Measurements from ENCODE around the gene SEPTIN1. TPM values are rescaled to one million over a fixed set of nuclear protein-coding genes. Genes with fewer than 3 reads are reported as not detected.

The SEPTIN1 gene
- polyA plus RNA-seq, 3 donors: 0.31 to 0.60 (median 0.49) TPM

DNA sequence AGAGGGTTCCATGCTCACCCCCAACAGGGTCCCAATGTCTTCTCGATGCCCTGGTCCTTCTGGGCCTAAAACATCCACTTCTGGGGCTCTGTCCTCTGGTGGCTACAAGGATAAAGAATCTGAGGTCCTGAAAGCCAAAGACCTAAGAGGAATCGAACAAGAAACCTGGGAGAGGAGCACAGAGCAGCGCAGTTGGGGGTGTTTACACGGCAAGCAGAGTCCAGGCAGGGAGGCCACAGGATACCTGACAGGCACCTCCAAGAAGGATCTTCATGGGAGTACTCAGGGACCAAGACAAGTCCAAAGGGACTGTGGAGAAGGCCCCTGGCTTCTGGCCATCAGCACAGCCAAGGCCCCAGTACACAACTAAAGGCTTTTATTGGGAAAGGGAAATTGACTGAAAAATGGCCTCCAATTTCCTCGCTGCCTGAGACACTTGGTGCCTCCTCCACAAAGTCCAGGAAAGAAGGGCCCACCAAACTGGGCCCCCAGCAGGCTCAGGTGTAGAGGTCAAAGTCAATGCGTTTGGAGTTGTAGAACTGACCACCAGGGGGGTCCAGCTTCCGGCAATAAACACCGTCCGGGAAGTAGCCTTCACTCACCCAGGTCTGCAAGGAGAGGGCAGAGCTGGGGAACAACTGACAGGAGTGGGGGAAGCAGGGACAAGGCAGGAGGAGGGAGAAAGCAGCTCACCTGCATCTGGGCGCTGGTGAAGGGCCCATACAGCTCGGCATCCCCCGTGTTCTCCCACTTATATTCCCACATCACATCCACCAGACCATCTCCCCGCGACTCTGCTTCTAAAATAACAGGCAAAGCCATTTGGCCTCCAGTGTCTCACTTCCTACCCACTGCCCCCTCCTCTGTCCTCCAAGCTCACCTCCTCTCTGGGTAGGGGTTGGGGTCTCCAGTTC is 29.6 kb downstream of the SEPTIN1 start:
- Mint-ChIP-seq H3K9me3 (no peaks in the 10 kb centered on the region), H3K27me3 (ENCODE audit: low read depth in 3 of 3) (peaks cover 0 to 1% (median 0%) of the 10 kb centered on the region in 3 donors), H3K36me3 (peaks cover 53 to 58% of the 10 kb centered on the region in 2 donors), H3K4me1 (peaks cover 39% of the 10 kb centered on the region), H3K27ac (peak overlapping the region in 3 of 7 donors; percentile 46 to 63 (median 50)), H3K4me3 (no peak overlapping the region)
- Histone ChIP-seq H3K4me3 (replicated peaks in 1 of 3; ENCODE audit: low read depth in 2 of 3, low read length in 3 of 3) (no peak overlapping the region), H2AFZ (ENCODE audit: insufficient read depth, low read depth, low read length, poor library complexity, severe bottlenecking) (no peak overlapping the region), H3K4me1 (ENCODE audit: control insufficient read depth in 1 of 2, insufficient read depth in 2 of 2, low read length in 2 of 2) (peaks cover 26 to 36% of the 10 kb centered on the region in 2 donors), H3K9ac (ENCODE audit: insufficient read depth, low read length, poor library complexity, severe bottlenecking) (no peak overlapping the region), H3K79me2 (ENCODE audit: insufficient read depth, low read length) (peaks cover 45% of the 10 kb centered on the region), H3K36me3 (replicated peaks in 1 of 2; ENCODE audit: control insufficient read depth in 1 of 2, insufficient read depth in 2 of 2, low read length in 2 of 2) (peaks cover 44 to 54% of the 10 kb centered on the region in 2 donors), H3K9me3 (replicated peaks in 1 of 2; ENCODE audit: control insufficient read depth in 1 of 2, insufficient read depth in 1 of 2, low read length in 2 of 2) (no peaks in the 10 kb centered on the region), H4K20me1 (ENCODE audit: insufficient read depth, low read length) (peaks cover 52% of the 10 kb centered on the region), H3K4me2 (replicated peaks; ENCODE audit: extremely low read depth, low read length, poor library complexity, severe bottlenecking) (no peak overlapping the region), H3K27ac (ENCODE audit: low read depth in 1 of 2, low read length in 2 of 2) (no peak overlapping the region), H3K27me3 (ENCODE audit: control insufficient read depth in 2 of 2, insufficient read depth in 2 of 2, low read length in 2 of 2) (no peaks in the 10 kb centered on the region)
- WGBS (ENCODE audit: insufficient coverage): 98% methylated on average over 11 of the region's 14 CpGs
- intact Hi-C loops (cut with micrococcal nuclease): loop anchor here in 1 of 2 donors (10.0 kb wide), 1 partner anchor 52 kb away; the partner anchor contains the start of gene ZNF771
- DNase-seq: peak in 1 of 3 donors; percentile 4
- TF ChIP-seq, protein P1, sequence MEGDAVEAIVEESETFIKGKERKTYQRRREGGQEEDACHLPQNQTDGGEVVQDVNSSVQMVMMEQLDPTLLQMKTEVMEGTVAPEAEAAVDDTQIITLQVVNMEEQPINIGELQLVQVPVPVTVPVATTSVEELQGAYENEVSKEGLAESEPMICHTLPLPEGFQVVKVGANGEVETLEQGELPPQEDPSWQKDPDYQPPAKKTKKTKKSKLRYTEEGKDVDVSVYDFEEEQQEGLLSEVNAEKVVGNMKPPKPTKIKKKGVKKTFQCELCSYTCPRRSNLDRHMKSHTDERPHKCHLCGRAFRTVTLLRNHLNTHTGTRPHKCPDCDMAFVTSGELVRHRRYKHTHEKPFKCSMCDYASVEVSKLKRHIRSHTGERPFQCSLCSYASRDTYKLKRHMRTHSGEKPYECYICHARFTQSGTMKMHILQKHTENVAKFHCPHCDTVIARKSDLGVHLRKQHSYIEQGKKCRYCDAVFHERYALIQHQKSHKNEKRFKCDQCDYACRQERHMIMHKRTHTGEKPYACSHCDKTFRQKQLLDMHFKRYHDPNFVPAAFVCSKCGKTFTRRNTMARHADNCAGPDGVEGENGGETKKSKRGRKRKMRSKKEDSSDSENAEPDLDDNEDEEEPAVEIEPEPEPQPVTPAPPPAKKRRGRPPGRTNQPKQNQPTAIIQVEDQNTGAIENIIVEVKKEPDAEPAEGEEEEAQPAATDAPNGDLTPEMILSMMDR (IDR thresholded peaks at IDR 0.05): no peak

DNA sequence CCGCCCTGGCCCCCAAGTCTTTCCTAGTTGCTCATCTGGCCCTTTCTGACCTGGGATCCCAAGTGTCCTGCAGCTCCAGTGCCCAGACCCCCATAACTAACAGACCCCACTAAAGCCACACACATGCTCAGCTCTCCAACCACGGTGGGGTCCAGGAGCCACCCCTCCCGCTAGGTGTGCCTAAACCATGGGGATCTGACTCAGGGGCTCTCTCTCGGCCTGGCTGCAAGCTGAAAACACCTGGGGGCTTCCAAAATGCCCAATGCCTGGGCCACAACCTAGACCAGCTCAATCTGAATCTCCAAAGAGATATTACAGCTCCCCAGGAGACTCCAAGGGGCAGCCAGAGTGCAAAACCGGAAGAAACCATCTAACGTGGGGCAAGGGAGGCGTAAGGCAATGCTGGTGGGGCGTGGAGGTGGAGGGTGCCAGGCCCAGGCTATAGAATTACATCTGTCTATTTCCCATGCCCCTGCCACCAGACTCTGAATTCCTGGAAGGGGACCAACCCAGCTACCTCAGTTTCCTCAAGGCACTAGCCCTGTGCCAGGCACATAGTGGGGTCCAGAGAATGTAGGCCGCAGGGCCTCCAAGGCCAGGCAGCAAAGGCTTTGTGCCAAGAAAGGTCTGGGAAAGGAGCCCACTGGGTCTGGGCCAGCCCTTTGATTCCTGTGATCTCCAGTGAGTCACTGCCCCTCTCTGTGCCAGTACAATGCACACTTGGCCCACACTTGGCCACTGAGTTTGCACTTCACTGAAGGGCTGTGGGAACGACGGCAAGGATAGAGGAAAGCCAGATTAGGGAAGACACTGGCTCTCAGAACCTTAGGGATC is 30.6 kb downstream of the SEPTIN1 start:
- no peak overlapping the region for H3K9ac ChIP-seq (ENCODE audit: insufficient read depth, low read length, poor library complexity, severe bottlenecking)
- H3K9me3 ChIP-seq (replicated peaks in 1 of 2; ENCODE audit: control insufficient read depth in 1 of 2, insufficient read depth in 1 of 2, low read length in 2 of 2): no peaks in the 10 kb centered on the region
- H3K27ac Mint-ChIP-seq: peak overlapping the region in 1 of 7 donors; percentile 46
- H3K4me3 ChIP-seq (replicated peaks in 1 of 3; ENCODE audit: low read depth in 2 of 3, low read length in 3 of 3): no peak overlapping the region
- peaks cover 45% of the 10 kb centered on the region for H3K79me2 ChIP-seq (ENCODE audit: insufficient read depth, low read length)
- H3K27ac ChIP-seq (ENCODE audit: low read depth in 1 of 2, low read length in 2 of 2): no peak overlapping the region
- DNase-seq: no peak
- TF ChIP-seq, protein P1 (IDR thresholded peaks at IDR 0.05): no peak
- peaks cover 43 to 49% of the 10 kb centered on the region in 2 donors for H3K36me3 Mint-ChIP-seq
- H3K4me1 ChIP-seq (ENCODE audit: control insufficient read depth in 1 of 2, insufficient read depth in 2 of 2, low read length in 2 of 2): peaks cover 23 to 28% of the 10 kb centered on the region in 2 donors
- H3K27me3 ChIP-seq (ENCODE audit: control insufficient read depth in 2 of 2, insufficient read depth in 2 of 2, low read length in 2 of 2): no peaks in the 10 kb centered on the region
- 100% methylated on average over 9 of the region's 11 CpGs for WGBS (ENCODE audit: insufficient coverage)
- H3K27me3 Mint-ChIP-seq (ENCODE audit: low read depth in 3 of 3): peaks cover 0 to 1% (median 0%) of the 10 kb centered on the region in 3 donors
- H3K9me3 Mint-ChIP-seq: no peaks in the 10 kb centered on the region
- peaks cover 43% of the 10 kb centered on the region for H4K20me1 ChIP-seq (ENCODE audit: insufficient read depth, low read length)
- peaks cover 35 to 44% of the 10 kb centered on the region in 2 donors for H3K36me3 ChIP-seq (replicated peaks in 1 of 2; ENCODE audit: control insufficient read depth in 1 of 2, insufficient read depth in 2 of 2, low read length in 2 of 2)
- H3K4me1 Mint-ChIP-seq: peaks cover 30% of the 10 kb centered on the region
- no peak overlapping the region for H2AFZ ChIP-seq (ENCODE audit: insufficient read depth, low read depth, low read length, poor library complexity, severe bottlenecking)
- no peak overlapping the region for H3K4me3 Mint-ChIP-seq
- intact Hi-C loops (cut with micrococcal nuclease): loop anchor here in 1 of 2 donors (10.0 kb wide), 1 partner anchor 53 kb away; the partner anchor contains the start of gene ZNF771
- no peak overlapping the region for H3K4me2 ChIP-seq (replicated peaks; ENCODE audit: extremely low read depth, low read length, poor library complexity, severe bottlenecking)

Measured in CD14-positive monocyte (primary cell).